A549 (cell line): ENCODE data around the gene NELFA.

Source experiments
- CEBPB ChIP-seq, 2 experiments: fragments of >200 bp in 1 of 2; sonication (Bioruptor Twin) in 1 of 2; formaldehyde crosslinking in 1 of 2; IDR thresholded peaks; 2 replicates each; pipeline ENCODE4 v1.6.1; 2012 to 2016
- FOXS1 ChIP-seq: fragments of 250-450 bp; sonication (Bioruptor Pico); IDR thresholded peaks from 2 replicates; pipeline ENCODE4 v1.5.0; 2020; ENCODE audit warnings: mild to moderate bottlenecking, moderate library complexity
- HOXA7 ChIP-seq: fragments of 250-450 bp; sonication (Bioruptor Pico); IDR thresholded peaks from 2 replicates; pipeline ENCODE4 v1.5.0; 2020; ENCODE audit warnings: mild to moderate bottlenecking, moderate library complexity
- KDM1A ChIP-seq: fragments of 200-600 bp; sonication (generic); IDR thresholded peaks from 2 replicates; pipeline ENCODE4 v1.6.1; 2016; ENCODE audit warnings: low read depth, mild to moderate bottlenecking
- MAX ChIP-seq: IDR thresholded peaks from 2 replicates; pipeline ENCODE4 v1.6.1; 2012
- POLR2A ChIP-seq: IDR thresholded peaks from 2 replicates; pipeline ENCODE4 v1.6.1; 2012; ENCODE audit warnings: mild to moderate bottlenecking, low read length
- RAD21 ChIP-seq, 2 experiments: fragments of >200 bp in 1 of 2; sonication (Bioruptor Twin) in 1 of 2; formaldehyde crosslinking in 1 of 2; IDR thresholded peaks in 1 of 2; conservative IDR thresholded peaks in 1 of 2; 2 replicates in 1 of 2; 3 replicates in 1 of 2; pipeline ENCODE4 v1.6.1; 2012 to 2018; ENCODE audit warnings: inconsistent platforms in 1 of 2
- RCOR1 ChIP-seq: fragments of 150-350 bp; IDR thresholded peaks from 2 replicates; pipeline ENCODE4 v1.6.1; 2014; ENCODE audit warnings: antibody characterized with exemption, low read length, low read depth
- TF ChIP-seq, protein P1 (sequence below): fragments of >200 bp; sonication (Bioruptor Twin); formaldehyde crosslinking; IDR thresholded peaks from 3 replicates; pipeline ENCODE4 v1.5.1; 2016
- TF ChIP-seq, protein P2 (sequence below): fragments of 150-350 bp; IDR thresholded peaks from 2 replicates; pipeline ENCODE4 v1.6.1; 2014; ENCODE audit warnings: low read depth, mild to moderate bottlenecking, low read length

DNA sequence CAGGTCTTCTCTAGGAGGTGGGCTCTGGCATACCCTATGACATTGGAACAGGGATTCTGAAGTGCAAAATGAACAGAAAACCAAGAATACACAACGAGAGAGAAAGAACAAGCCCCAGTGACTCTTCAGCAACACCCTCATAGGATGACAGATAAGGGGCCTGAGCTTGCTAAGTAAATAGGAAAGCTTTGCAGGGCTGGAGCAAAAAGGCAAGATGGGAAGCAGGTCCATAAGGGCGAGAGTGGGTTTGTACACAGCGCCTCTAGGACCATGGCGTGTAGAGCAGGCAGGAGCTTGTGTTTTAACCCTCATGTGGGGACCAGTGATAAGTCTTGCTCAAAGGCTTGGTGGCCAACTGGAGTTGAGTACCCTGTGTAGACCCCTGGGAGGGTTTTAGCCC, 45.8 kb downstream of the NELFA start:
- TF ChIP-seq, protein P1, sequence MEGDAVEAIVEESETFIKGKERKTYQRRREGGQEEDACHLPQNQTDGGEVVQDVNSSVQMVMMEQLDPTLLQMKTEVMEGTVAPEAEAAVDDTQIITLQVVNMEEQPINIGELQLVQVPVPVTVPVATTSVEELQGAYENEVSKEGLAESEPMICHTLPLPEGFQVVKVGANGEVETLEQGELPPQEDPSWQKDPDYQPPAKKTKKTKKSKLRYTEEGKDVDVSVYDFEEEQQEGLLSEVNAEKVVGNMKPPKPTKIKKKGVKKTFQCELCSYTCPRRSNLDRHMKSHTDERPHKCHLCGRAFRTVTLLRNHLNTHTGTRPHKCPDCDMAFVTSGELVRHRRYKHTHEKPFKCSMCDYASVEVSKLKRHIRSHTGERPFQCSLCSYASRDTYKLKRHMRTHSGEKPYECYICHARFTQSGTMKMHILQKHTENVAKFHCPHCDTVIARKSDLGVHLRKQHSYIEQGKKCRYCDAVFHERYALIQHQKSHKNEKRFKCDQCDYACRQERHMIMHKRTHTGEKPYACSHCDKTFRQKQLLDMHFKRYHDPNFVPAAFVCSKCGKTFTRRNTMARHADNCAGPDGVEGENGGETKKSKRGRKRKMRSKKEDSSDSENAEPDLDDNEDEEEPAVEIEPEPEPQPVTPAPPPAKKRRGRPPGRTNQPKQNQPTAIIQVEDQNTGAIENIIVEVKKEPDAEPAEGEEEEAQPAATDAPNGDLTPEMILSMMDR, result no peak
- TF ChIP-seq POLR2A, result no peak
- TF ChIP-seq RCOR1, result no peak
- TF ChIP-seq RAD21 (conservative IDR thresholded peaks at IDR 0.05 in 1 of 2, IDR thresholded peaks at IDR 0.05 in 1 of 2), result no peak
- TF ChIP-seq, protein P2, sequence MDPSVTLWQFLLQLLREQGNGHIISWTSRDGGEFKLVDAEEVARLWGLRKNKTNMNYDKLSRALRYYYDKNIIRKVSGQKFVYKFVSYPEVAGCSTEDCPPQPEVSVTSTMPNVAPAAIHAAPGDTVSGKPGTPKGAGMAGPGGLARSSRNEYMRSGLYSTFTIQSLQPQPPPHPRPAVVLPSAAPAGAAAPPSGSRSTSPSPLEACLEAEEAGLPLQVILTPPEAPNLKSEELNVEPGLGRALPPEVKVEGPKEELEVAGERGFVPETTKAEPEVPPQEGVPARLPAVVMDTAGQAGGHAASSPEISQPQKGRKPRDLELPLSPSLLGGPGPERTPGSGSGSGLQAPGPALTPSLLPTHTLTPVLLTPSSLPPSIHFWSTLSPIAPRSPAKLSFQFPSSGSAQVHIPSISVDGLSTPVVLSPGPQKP, result no peak
- no peak for TF ChIP-seq KDM1A
- no peak for TF ChIP-seq MAX
- no peak for TF ChIP-seq FOXS1 (CRISPR knock-in tag)
- no peak for TF ChIP-seq HOXA7 (CRISPR knock-in tag)
- no peak for TF ChIP-seq CEBPB (IDR thresholded peaks at IDR 0.05)
